SK-N-SH treated with all-trans-retinoic acid at 6 μM for 48 hours (cell line): ENCODE measurements around the gene TCF12.

ENCODE experiments used
- ATAC-seq: fragments of 200-7000 bp; cut with Tn5 transposase; 3 replicates; pipeline ENCODE4 v1.9.1; 2020; ENCODE audit warnings: mild to moderate bottlenecking, moderate library complexity
- ARNTL ChIP-seq: fragments of 450-650 bp; formaldehyde crosslinking; IDR thresholded peaks from 2 replicates; pipeline ENCODE4 v1.5.0; 2020; ENCODE audit warnings: low read depth, mild to moderate bottlenecking, moderate library complexity, borderline replicate concordance
- BACH2 ChIP-seq: fragments of 250-450 bp; sonication (Bioruptor Pico); IDR thresholded peaks from 2 replicates; pipeline ENCODE4 v1.9.0; 2021; ENCODE audit warnings: mild to moderate bottlenecking, borderline replicate concordance
- CREB5 ChIP-seq: fragments of 250-450 bp; sonication (Bioruptor Pico); IDR thresholded peaks from 2 replicates; pipeline ENCODE4 v1.5.1; 2020; ENCODE audit warnings: low read depth, mild to moderate bottlenecking, moderate library complexity
- CSDC2 ChIP-seq: fragments of 250-450 bp; sonication (Bioruptor Pico); IDR thresholded peaks from 2 replicates; pipeline ENCODE4 v1.5.0; 2020; ENCODE audit warnings: mild to moderate bottlenecking, moderate library complexity
- ESRRG ChIP-seq: fragments of 250-450 bp; sonication (Bioruptor Pico); IDR thresholded peaks from 2 replicates; pipeline ENCODE4 v1.6.1; 2021; ENCODE audit warnings: mild to moderate bottlenecking
- GLIS3 ChIP-seq: fragments of 250-450 bp; sonication (Bioruptor Pico); IDR thresholded peaks from 2 replicates; pipeline ENCODE4 v1.5.0; 2020; ENCODE audit warnings: mild to moderate bottlenecking, moderate library complexity
- ISL1 ChIP-seq: fragments of 250-450 bp; sonication (Bioruptor Pico); IDR thresholded peaks from 2 replicates; pipeline ENCODE4 v2.1.2; 2022; ENCODE audit warnings: mild to moderate bottlenecking, moderate library complexity
- OSR1 ChIP-seq: fragments of 250-450 bp; sonication (Bioruptor Pico); IDR thresholded peaks from 2 replicates; pipeline ENCODE4 v1.8.0; 2022; ENCODE audit warnings: moderate library complexity, mild to moderate bottlenecking, inconsistent platforms
- PATZ1 ChIP-seq: fragments of 250-450 bp; sonication (Bioruptor Pico); IDR thresholded peaks from 2 replicates; pipeline ENCODE4 v1.8.0; 2020; ENCODE audit warnings: mild to moderate bottlenecking, moderate library complexity, borderline replicate concordance
- POU6F1 ChIP-seq: fragments of 250-450 bp; sonication (Bioruptor Pico); IDR thresholded peaks from 2 replicates; pipeline ENCODE4 v1.8.0; 2021; ENCODE audit warnings: low read depth, mild to moderate bottlenecking, moderate library complexity, borderline replicate concordance
- PPARA ChIP-seq: fragments of 250-450 bp; sonication (Bioruptor Pico); IDR thresholded peaks from 2 replicates; pipeline ENCODE4 v1.5.0; 2020; ENCODE audit warnings: mild to moderate bottlenecking, borderline replicate concordance
- SNAI2 ChIP-seq: fragments of 250-450 bp; sonication (Bioruptor Pico); IDR thresholded peaks from 2 replicates; pipeline ENCODE4 v1.5.0; 2020; ENCODE audit warnings: mild to moderate bottlenecking, moderate library complexity
- TCF4 ChIP-seq: fragments of 250-450 bp; sonication (Bioruptor Pico); IDR thresholded peaks from 2 replicates; pipeline ENCODE4 v1.8.0; 2021; ENCODE audit warnings: mild to moderate bottlenecking, moderate library complexity, borderline replicate concordance
- TOX ChIP-seq: fragments of 250-450 bp; sonication (Bioruptor Pico); IDR thresholded peaks from 2 replicates; pipeline ENCODE4 v1.8.0; 2021; ENCODE audit warnings: mild to moderate bottlenecking, moderate library complexity, borderline replicate concordance
- TSHZ2 ChIP-seq: fragments of 250-450 bp; sonication (Bioruptor Pico); IDR thresholded peaks from 2 replicates; pipeline ENCODE4 v1.5.0; 2020; ENCODE audit warnings: mild to moderate bottlenecking, moderate library complexity
- ZC3H10 ChIP-seq: fragments of 250-450 bp; sonication (Bioruptor Pico); IDR thresholded peaks from 2 replicates; pipeline ENCODE4 v1.5.1; 2021; ENCODE audit warnings: mild to moderate bottlenecking, moderate library complexity
- ZFP3 ChIP-seq: fragments of 250-450 bp; sonication (Bioruptor Pico); IDR thresholded peaks from 2 replicates; pipeline ENCODE4 v1.5.0; 2020; ENCODE audit warnings: mild to moderate bottlenecking, moderate library complexity
- ZFP30 ChIP-seq: fragments of 450-650 bp; formaldehyde crosslinking; IDR thresholded peaks from 2 replicates; pipeline ENCODE4 v1.5.0; 2022; ENCODE audit warnings: mild to moderate bottlenecking, moderate library complexity
- ZNF565 ChIP-seq: fragments of 450-650 bp; formaldehyde crosslinking; conservative IDR thresholded peaks from 2 replicates; pipeline ENCODE4 v1.5.0; 2020; ENCODE audit warnings: low read depth, mild to moderate bottlenecking, moderate library complexity
- ZNF70 ChIP-seq: fragments of 450-650 bp; formaldehyde crosslinking; IDR thresholded peaks from 2 replicates; pipeline ENCODE4 v1.5.0; 2020; ENCODE audit warnings: mild to moderate bottlenecking, moderate library complexity
- ZNF8 ChIP-seq: fragments of 450-650 bp; formaldehyde crosslinking; IDR thresholded peaks from 2 replicates; pipeline ENCODE4 v1.5.0; 2020; ENCODE audit warnings: mild to moderate bottlenecking, moderate library complexity

TCF12 gene

GRCh38 chr15:57084192-57084591 is 165.7 kb downstream of the TCF12 start:
- TF ChIP-seq TSHZ2 (no peak), ZFP3 (CRISPR knock-in tag) (no peak), PATZ1 (CRISPR knock-in tag) (no peak), BACH2 (CRISPR knock-in tag) (no peak), ISL1 (CRISPR knock-in tag) (no peak), GLIS3 (CRISPR knock-in tag) (no peak)
- no peak for ATAC-seq

- no peak for ATAC-seq
Observed at GRCh38 chr15:57085267-57085666, 166.8 kb downstream of the TCF12 start.

GRCh38 chr15:57086857-57087427 is 168.5 kb downstream of the TCF12 start:
- TF ChIP-seq ZFP30 (CRISPR knock-in tag) (no peak), PPARA (no peak), TSHZ2 (no peak), ZNF8 (no peak), ZC3H10 (CRISPR knock-in tag) (no peak), GLIS3 (CRISPR knock-in tag) (no peak), ARNTL (CRISPR knock-in tag) (no peak), ZNF70 (no peak), SNAI2 (CRISPR knock-in tag) (no peak), ESRRG (CRISPR knock-in tag) (no peak), CREB5 (CRISPR knock-in tag) (no peak), TCF4 (CRISPR knock-in tag) (no peak), TOX (CRISPR knock-in tag) (no peak)
- no peak for ATAC-seq

More at GRCh38 chr15:57085267-57085666, 166.8 kb downstream of the TCF12 start:
- TF ChIP-seq ZNF70 (no peak), ARNTL (CRISPR knock-in tag) (no peak), ZFP30 (CRISPR knock-in tag) (no peak)

GRCh38 chr15:57089815-57090495 is 171.5 kb downstream of the TCF12 start:
- TF ChIP-seq ARNTL (CRISPR knock-in tag) (no peak), PPARA (no peak), ZNF565 (CRISPR knock-in tag) (no peak), OSR1 (CRISPR knock-in tag) (no peak), ZNF8 (no peak), POU6F1 (CRISPR knock-in tag) (no peak), CSDC2 (CRISPR knock-in tag) (no peak), TCF4 (CRISPR knock-in tag) (no peak), BACH2 (CRISPR knock-in tag) (no peak)
- no peak; the same call in 2 of the 3 replicates for ATAC-seq
